ENCODE data around the gene NPR2.

GRCh38 chr9:35800530-35800929 lies 9.1 kb downstream of the NPR2 start:
- no peak for TF ChIP-seq ZFP30 (CRISPR knock-in tag; IDR thresholded peaks at IDR 0.05)
- no peak for TF ChIP-seq TSHZ2 (CRISPR knock-in tag; IDR thresholded peaks at IDR 0.05)
- no peak for TF ChIP-seq SNAI2 (CRISPR knock-in tag; IDR thresholded peaks at IDR 0.05)
- no peak for TF ChIP-seq PPARA (CRISPR knock-in tag; IDR thresholded peaks at IDR 0.05; ENCODE audit: borderline replicate concordance)
- TF ChIP-seq ESRRG (CRISPR knock-in tag; IDR thresholded peaks at IDR 0.05) = no peak
